CD4-positive, alpha-beta T cell treated with Interleukin-21 for 1 hour (primary cell): ENCODE measurements around the gene TBC1D32.
"Not testable (repeated sequence)": the region's sequence is repeated elsewhere in the genome, so short reads cannot be mapped to it uniquely, and the experiment has no call there.

Source experiments
- DNase-seq: peaks from one replicate; pipeline ENCODE4 v3.0.0-alpha.2; 2020

Gene TBC1D32

DNA sequence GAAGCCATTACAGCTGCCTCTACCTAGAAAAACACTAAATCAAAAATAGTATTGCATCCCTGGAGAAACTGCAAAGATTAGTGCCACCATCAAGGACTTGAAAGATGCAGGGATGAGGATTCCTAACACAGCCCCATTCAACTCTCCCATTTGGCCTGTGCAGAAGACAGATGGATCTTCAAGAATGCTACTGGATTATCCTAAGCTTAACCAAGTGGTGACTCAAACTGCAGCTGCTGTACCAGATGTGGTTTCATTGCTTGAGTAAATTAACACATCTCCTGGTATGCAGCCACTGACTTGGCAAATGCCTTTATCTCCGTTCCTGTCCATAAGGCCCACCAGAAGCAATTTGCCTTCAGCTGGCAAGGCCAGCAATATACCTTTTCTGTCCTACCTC lies 117.4 kb downstream of the TBC1D32 start:
- DNase-seq, result no peak

DNA sequence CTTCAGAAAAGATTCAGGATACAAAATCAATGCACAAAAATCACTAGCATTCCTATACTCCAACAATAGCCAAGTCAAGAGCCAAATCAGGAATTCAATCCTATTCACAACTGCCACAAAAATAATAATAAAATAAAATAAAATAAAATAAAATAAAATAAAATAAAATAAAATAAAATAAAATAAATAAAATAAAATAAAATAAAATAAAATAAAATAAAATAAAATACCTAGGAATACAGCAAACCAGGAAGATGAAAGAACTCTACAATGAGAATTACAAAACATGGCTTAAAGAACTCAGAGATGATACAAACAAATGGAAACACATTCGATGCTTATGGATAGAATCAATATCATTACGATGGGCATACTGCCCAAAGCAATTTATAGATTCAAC lies 120.9 kb downstream of the TBC1D32 start:
- not testable (repeated sequence) for DNase-seq

DNA sequence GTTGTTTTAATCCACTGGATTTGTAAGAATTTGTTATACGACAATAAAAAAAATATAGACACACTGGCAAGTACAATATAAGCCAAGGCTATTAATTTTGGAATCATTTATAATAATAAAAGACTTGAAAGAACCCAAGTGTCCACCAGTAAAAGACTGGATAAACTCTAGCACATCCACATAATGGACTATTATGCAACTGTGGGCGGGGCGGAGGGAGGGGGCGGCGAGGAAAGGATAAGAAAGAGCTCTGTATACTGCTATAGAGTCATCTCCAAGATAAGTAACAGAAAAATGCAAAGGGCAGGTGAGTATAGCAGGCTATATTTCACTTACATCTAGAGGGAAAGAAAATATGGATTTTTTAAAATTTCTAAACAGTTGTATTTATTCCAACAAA lies 123.3 kb downstream of the TBC1D32 start:
- no peak for DNase-seq

DNA sequence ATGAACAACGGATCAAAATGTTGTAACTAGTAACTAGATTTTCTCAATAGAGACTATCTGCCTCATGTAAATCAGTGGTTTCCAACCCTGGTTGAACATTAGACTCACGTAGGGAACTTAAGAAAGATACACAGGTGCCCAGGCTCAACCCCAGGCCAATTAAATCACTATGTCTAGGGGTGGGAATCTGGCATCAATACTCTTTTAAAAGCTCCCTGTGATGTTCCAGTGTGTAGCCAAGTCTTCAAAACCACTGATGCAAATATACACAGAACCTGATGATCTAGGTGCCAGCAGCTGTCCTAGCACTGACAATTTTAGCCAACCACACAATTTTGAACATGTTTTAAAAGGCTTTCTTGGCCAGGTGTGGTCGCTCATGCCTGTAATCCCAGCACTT lies 128.7 kb downstream of the TBC1D32 start:
- no peak for DNase-seq

DNA sequence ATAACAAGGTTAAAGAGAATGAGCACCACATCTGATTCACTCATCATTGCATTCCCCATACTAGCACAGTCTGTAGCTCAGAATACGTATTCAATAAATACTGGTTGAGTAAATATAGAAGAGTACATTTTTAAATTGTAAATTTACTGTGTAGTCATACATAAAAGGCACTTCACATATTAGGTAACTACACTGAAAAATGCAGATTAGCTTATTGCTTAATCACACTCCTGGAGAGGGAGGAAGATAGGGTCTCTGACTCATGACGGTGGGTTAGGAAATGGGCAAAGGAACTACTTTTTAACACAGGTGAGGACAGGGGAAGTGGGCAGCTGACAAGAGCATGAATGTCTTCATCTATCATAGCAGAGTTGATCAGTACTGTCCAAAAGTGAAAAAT lies 133.2 kb downstream of the TBC1D32 start:
- no peak for DNase-seq

DNA sequence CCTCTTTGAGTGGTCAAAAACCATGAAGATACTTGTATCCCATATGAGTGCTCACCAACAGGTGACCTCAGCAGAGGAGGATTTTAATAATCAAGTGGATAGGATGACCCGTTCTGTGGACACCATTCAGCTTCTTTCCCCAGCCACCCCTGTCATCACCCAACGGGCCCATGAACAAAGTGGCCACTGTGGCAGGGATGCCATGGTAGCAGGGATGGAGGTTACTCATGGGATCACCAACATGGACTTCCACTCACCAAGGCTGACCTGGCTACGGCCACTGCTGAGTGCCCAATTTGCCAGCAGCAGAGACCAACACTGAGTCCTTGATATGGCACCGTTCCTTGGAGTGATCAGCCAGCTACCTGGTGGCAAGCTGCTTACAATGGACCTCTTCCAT lies 138.2 kb downstream of the TBC1D32 start:
- not testable (repeated sequence) for DNase-seq

DNA sequence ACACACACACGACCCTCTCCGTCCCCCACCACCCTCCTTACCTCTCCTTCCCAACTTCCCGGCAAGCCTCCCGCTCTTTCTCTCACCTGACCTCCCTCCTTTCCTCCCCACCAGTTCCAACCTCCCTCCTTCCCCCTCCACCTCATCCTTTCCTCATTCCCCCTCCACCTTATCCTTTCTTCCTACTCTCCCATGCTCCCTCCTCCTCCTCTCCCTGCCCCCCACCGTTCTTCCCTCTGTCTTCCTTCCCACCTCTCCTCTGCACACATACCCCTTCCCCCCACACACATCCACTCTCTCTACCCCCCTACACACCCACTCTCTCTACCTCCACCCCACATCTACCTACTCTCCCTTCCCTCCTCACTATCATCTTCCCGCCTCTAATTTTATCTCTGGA lies 144.2 kb downstream of the TBC1D32 start:
- DNase-seq, result no peak

DNA sequence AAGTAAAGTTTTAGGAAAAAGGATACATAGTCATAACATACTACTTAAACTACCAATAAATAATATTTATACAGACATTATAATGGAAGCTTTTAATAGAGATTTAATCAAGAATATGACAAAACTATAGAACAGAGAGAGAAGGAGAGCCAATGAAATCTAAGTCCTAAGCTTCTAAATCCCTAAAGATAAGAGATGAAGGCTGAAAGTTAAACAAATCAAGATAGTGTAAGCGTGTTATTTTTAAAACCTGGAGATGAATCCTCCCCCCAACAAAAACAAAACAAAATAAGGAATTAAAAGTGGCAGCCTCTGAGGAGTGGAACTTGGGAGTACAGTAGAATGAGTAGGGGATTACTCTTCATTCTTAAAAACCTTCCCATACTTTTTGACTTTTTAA lies 145.9 kb downstream of the TBC1D32 start:
- no peak for DNase-seq

DNA sequence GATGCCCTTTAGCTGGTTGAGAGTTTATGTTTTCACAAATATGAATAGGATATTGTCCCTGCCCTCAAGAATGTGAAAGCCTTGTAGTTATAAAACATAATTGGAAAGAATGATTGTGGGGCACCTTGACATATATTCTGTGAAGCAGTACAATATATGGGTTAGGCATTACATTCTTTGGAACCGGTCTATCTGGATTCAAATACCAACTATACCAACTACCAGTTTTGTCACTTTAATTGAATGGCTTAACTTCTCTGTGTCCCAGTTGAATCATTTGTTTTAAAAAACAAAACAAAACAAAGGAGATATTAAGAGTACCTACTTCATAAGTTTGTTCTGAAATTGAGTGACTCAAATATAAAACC lies 146.5 kb downstream of the TBC1D32 start:
- no peak for DNase-seq

DNA sequence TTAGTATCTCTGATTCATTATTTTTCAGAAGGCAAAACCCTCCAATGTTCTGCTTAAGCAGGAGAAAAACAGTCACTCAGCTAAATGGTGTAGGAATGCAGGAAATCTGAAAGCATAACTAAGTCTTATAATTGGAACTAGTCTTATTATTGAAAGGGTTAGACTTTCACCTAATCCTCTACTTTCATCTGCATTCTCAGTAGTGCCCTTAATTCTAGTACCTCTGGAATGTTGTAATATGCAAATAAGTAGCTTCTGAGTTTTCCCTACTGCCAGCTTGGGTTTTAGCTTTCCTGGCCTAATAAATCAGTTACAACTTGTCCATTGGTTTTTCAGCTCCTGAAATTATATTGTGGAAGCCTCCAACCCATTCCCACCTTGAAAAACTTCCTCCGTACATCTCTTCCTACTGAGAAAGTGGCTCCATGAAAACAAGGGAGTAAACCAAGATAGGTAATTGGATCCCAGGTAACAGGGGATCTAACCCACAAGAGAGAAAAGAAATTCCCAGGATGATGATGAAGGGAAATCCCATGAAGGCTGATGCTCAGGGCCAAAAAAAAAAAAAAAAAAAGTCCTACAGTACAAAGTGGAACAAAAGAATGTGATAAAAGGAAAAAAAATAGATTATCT lies 147.0 kb downstream of the TBC1D32 start:
- no peak for DNase-seq

DNA sequence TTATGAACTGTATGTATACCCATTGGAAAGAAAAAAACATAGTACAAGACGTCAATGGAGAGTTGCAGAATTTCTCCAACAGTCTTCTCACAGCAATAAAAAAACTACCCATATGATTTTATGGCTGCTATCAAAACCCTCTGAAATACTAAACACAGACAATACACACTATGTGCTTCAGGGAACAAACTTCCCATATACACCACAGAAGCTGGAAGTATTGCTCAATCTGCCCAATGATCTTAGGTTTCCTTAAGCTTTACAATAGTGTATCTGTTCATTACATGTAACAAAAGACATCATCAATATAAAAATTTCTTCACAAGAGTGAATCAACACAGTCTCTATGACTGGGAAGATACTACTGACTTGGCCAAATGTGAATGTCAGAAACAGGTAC lies 150.5 kb downstream of the TBC1D32 start:
- DNase-seq, result no peak

DNA sequence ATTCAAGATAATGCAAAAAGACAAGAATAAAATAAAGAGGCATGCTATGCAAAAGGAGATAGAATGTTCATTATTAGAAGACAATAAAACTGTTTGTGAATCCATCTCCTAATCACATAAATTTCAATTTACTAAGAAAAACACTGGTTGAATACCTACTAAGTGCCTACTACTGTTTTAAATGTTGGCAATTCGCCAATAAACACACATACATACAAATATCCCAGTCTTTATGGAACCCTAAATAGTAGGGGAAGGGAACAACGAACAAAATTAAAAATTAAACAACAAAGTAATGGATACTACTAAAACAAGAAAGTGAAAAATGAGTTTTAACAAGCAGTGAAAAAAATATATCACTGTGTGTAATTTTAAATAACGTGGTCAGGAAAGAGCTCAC lies 158.5 kb downstream of the TBC1D32 start:
- no peak for DNase-seq

DNA sequence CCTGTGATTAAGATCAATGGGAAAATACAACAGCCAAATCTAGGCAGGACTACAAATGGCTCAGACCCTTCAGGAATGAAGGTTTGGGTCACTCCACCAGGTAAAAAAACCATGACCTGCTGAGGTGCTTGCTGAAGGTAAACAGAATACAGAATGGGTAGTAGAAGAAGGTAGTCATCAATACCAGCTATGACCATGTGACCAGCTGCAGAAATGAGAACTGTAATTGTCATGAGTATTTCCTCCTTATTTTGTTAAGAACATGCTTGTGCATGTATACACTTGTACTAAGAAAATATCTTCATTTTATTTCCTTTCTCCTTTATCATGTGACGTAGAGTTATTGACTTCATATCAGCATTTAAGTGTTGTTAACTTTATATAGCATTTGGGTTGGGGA lies 161.8 kb downstream of the TBC1D32 start:
- DNase-seq, result not testable (repeated sequence)

DNA sequence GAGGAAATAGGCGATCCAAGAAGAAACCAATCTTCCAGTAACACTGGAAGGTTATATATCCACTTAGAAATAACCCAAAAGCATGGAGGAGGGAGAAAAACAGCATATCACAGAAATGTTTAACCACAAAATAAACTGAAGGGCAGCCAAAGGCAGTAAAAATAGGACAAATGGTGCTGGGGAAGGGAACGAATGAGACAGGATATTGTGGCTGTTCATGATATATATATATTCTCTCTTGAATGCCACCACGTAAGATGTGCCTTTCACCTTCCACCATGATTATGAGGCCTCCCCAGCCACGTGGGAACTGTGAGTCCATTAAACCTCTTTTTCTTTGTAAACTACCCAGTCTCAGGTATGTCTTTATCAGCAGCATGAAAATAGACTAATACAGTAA lies 162.4 kb downstream of the TBC1D32 start:
- no peak for DNase-seq

DNA sequence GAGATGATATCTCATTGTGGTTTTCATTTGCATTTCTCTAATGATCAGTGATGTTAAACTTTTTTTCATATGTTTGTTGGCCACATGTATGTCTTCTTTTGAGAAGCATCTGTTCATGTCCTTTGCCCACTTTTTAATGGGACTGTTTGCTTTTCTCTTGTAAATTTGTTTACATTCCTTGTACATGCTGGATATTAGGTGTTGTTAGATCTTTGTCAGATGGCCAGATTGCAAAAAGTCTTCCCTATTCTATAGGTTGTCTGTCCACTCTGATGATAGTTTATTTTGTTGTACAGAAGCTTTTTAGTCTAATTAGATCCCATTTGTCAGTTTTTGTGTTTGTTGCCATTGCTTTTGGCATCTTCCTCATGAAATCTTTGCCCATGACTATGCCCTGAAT lies 172.4 kb downstream of the TBC1D32 start:
- no peak for DNase-seq

DNA sequence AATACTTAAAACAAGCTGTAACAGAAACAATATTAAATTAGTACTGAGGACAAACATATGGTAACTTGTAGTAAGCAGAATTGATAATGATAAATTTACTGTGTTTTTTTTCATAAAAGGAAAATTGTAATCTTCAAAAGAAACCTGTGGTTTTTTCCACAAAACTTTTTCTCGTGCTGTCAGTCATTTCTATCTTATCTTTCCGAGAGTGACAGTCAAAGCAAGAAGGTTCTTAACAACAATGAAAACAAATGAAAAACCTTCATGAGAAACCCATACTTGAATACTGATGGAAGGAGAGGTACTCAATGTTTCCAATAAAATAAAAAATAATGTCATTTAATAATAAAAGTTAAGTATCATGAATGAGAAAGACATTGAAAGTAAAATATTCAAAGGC lies 174.0 kb downstream of the TBC1D32 start:
- no peak for DNase-seq

DNA sequence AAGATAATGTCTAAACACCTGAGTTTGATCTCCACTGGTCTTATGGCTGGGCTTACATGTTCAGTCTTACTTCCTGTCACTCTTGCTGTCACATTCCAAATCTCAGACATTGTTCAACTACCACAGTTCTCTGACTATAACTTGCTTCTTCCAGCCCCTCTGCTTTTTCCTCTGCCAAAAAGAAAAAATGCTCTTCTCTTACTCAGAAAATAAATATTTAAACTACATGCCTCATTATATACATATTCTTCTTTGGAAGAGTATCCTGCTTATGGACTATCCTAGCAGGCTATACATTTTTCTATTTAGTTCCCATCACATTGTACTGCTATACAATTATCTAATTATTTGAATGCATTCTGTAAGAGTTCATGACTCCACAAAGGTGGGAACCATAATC lies 175.4 kb downstream of the TBC1D32 start:
- DNase-seq, result no peak

DNA sequence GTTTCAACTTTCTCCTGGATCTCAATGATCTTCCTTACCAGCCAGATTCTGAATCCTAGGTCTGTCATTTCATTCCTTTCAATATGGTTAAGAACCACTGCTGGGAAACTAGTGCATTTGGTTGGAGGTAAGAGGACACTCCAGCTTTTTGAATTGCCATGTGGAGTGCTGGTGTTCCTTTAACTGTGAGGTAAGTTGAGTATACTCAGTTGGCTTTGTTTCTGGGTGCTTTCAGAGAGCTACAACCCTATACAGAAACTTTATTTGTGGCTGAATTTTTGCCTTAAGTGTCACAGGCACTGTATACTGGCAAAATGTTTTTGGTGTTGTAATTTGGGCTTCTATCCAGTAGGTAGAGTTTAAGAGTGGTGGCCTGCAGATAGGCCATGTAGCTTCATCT lies 175.8 kb downstream of the TBC1D32 start:
- no peak for DNase-seq

DNA sequence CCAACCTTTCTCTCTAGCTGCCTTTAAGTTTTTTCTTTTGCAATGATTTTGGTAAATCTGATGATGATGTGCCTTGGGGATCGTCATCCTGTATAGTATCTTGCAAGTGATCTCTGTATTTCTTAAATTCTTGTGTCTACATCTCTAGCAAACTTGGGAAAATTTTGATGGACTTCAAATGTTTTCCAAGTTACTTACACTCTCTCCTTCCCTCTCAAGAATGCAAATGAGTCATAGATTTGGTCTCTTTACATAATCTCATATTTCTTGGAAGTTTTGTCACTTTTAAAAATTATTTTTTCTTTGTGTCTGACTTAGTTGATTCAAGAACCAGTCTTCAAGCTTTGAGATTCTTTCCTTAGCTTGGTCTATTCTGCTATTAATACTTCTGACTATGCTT lies 176.4 kb downstream of the TBC1D32 start:
- DNase-seq, result no peak

DNA sequence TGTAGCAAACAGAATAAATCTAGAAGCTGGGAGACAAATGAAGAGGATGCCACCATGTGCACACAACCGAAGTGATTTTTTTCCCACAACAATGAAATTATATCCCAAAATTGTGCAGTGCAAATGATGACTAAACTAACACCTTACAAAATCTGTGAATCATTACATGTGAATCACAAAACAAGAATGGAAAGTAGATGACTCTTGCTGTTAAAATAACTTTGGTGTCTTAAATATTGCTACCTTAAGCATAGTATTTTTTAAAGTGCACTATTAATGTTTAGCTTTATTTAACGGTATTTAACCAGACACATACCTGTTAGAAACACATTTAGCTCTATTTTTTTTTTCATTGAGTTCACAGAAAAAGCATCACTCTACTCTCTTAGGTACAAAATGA lies 190.8 kb downstream of the TBC1D32 start:
- no peak for DNase-seq

DNA sequence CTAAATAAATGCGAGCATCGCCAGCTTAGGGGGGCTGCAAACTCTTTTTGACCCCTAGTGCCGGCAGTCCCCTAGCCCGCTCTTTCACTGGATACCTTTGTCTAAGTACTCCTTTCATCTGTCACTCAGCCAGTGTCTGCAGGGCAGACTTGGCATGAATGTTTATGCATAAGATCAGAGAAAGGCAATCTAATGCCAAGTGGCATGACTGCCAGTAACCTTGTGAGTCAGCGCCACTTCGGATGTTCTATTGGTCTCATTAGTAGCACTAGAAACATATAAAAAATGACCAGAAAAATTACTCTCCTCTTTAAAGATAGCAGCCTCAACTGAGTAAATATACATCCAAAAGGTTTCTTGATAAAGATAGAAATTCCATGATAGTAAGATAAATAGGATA lies 192.2 kb downstream of the TBC1D32 start:
- DNase-seq, result no peak

DNA sequence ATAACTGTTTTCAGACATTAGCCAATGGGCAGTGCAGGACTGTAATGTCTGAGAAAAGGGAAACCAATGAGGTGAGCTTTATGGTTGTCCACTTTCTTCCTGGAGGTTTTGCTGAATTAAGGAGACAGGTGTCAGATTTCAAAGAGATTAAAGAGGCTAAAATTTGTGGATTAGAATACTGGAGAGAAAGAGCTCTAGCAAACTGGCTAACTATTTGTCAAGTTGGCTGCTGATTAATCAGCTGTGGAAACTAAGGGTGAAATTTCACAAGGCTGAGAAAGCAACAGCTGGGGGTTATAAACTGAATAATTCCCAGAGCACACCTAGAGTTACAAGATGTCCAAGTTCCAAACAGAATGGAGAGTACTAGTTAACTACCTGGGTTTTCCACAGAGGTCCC lies 198.9 kb downstream of the TBC1D32 start:
- no peak for DNase-seq

DNA sequence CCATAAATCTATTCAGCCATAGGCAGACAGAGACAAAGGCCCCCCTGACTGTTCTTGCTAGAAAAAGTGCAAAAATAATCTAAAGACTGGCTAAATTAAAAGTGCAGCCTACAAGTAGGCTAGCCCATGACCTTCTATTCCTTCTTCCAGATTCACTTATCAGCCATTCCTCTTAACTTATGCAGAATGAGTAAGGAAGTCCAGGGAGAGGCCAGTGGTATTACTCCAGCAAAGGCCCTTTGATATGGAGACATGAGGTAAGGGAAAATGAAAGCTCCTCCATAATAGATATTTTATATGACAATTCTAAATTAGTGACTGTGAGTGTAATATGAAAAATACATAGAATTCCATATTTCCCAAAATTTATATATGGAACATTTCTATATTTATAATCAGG lies 199.4 kb downstream of the TBC1D32 start:
- no peak for DNase-seq

DNA sequence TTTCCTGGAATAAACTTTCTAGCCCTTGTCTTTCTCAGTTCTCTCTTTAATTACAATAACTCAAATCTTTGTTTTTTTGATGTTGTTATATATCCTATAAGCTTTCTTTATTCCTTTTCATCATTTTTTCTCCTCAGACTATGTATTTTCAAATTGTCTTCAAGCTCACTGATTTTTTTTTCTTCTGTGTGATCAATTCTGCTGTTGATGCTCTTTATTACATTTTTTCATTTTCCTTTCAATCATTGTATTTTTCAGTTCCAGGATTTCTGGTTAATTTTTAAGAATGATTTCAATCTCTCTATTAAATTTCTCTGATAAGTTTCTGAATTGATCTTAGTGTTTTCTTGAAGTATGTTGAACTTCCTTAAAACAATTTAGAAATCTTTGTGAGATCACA lies 209.7 kb downstream of the TBC1D32 start:
- DNase-seq, result no peak

DNA sequence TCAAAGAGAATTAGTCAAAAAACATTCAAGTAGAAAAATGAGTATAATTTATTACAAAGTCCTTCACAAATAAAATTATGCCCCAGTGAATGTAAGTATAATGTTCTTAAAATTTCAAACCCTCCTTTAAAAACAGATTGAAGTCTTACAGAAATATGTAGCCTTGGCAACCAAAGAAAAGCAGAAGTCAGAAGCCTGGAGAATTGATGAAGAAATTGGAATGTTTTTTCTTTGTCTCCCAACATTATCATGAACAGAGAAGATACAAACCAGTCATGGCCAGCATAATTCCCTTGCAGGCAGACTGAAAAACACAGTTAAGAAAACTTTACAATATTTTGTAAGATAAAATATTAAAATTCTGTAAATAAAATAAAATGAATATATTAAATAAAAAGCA lies 221.9 kb downstream of the TBC1D32 start:
- no peak for DNase-seq

DNA sequence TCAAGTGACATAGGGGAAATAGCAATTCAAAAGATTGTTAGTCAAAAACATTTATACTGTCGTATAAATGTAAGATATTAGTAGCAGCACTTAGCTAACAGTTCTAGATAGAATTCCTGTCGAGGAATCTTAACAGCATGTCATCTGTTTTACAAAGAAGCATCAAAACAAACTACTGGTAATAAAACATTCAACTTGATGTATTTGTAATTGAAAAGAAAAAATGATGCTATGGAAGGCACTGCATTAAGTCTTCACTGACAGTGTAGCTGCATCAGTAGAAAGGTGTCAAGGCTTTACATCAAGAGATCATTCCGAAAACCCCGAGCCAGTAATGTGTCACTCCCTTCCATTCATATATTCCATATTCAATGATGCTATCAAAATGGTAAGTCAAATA lies 223.5 kb downstream of the TBC1D32 start:
- no peak for DNase-seq
